OCI-LY1 (cell line): Measurements from ENCODE around the gene PTP4A1.
"Not testable (repeated sequence)": the region's sequence is repeated elsewhere in the genome, so short reads cannot be mapped to it uniquely, and the experiment has no call there.

Experiments used
- H2AFZ ChIP-seq: fragments of 200-600 bp; sonication (generic), shearing (Covaris generic); 2 replicates; pipeline ENCODE4 v1.6.0; 2014; ENCODE audit warnings: antibody characterized with exemption, mild to moderate bottlenecking, low read length
- H3F3A ChIP-seq: fragments of 200-600 bp; sonication (generic), shearing (Covaris generic); 2 replicates; pipeline ENCODE4 v1.6.0; 2014; ENCODE audit warnings: mild to moderate bottlenecking, antibody characterized with exemption, low read length, moderate library complexity; ENCODE audit not compliant: insufficient read depth
- H3K27ac ChIP-seq: fragments of 200-600 bp; sonication (generic); 2 replicates; pipeline ENCODE4 v1.5.1; 2014; ENCODE audit warnings: low read length, mixed run types, mild to moderate bottlenecking, low read depth; ENCODE audit not compliant: poor library complexity, severe bottlenecking
- H3K27me3 ChIP-seq: fragments of 200-600 bp; sonication (generic); 2 replicates; pipeline ENCODE4 v1.6.0; 2014; ENCODE audit warnings: antibody characterized with exemption, mild to moderate bottlenecking, low read length, moderate library complexity; ENCODE audit not compliant: insufficient read depth
- H3K36me3 ChIP-seq: fragments of 200-600 bp; sonication (generic); 2 replicates; pipeline ENCODE4 v1.6.1; 2014; ENCODE audit warnings: mild to moderate bottlenecking, antibody characterized with exemption, low read length, moderate library complexity, mixed read lengths; ENCODE audit not compliant: insufficient read depth
- H3K4me1 ChIP-seq: fragments of 200-600 bp; sonication (generic); 2 replicates; pipeline ENCODE4 v1.5.1; 2014; ENCODE audit warnings: mild to moderate bottlenecking, low read length, moderate library complexity; ENCODE audit not compliant: insufficient read depth, severe bottlenecking
- H3K4me2 ChIP-seq: fragments of 200-600 bp; sonication (generic), shearing (Covaris generic); 2 replicates; pipeline ENCODE4 v1.6.1; 2014; ENCODE audit warnings: low read length
- H3K4me3 ChIP-seq: fragments of 200-600 bp; sonication (generic); 2 replicates; pipeline ENCODE4 v1.5.1; 2014; ENCODE audit warnings: low read length, low read depth, mild to moderate bottlenecking, mixed read lengths; ENCODE audit not compliant: poor library complexity, severe bottlenecking
- H3K79me2 ChIP-seq: fragments of 200-600 bp; shearing (Covaris generic); 2 replicates; pipeline ENCODE4 v1.6.1; 2016; ENCODE audit warnings: mixed run types, low read length, mixed read lengths; ENCODE audit not compliant: insufficient read depth
- H3K9ac ChIP-seq: fragments of 200-600 bp; sonication (generic), shearing (Covaris generic); 2 replicates; pipeline ENCODE4 v1.6.1; 2014; ENCODE audit warnings: mild to moderate bottlenecking, low read length, mixed read lengths
- H3K9me2 ChIP-seq: fragments of 200-600 bp; sonication (generic), shearing (Covaris generic); 2 replicates; pipeline ENCODE4 v1.6.1; 2014; ENCODE audit warnings: low read depth, mild to moderate bottlenecking, low read length, mixed read lengths
- H3K9me3 ChIP-seq: fragments of 200-600 bp; shearing (Covaris generic); 2 replicates; pipeline ENCODE4 v1.6.1; 2014; ENCODE audit warnings: low read length, mixed read lengths
- H4K20me1 ChIP-seq: fragments of 200-600 bp; sonication (generic), shearing (Covaris generic); 2 replicates; pipeline ENCODE4 v1.6.0; 2016; ENCODE audit warnings: mild to moderate bottlenecking, low read length; ENCODE audit not compliant: insufficient read depth
- CTCF ChIP-seq: fragments of 200-600 bp; sonication (generic), shearing (Covaris generic); IDR thresholded peaks from 2 replicates; pipeline ENCODE4 v1.5.1; 2017; ENCODE audit warnings: mild to moderate bottlenecking, antibody characterized with exemption, low read length, moderate library complexity, mixed read lengths
- EZH2 ChIP-seq: fragments of 200-600 bp; sonication (generic), shearing (Covaris generic); IDR thresholded peaks from 2 replicates; pipeline ENCODE4 v1.8.0; 2017; ENCODE audit warnings: borderline replicate concordance, mixed run types, mild to moderate bottlenecking, antibody characterized with exemption, low read length, moderate library complexity, mixed read lengths

PTP4A1 gene

GRCh38 chr6:63572044-63572746 is at the start of gene PTP4A1, which contains the start of gene LOC128125822:
Gene PTP4A1 (plus strand): TSS chr6:63572480. CDS start chr6:63576881, 4,401 bp downstream.
Gene LOC128125822 (plus strand): TSS chr6:63572480.
- H3K79me2 ChIP-seq, result peaks cover 33% of the 10 kb centered on the region
- peak within 1 kb of the TSS; percentile 89 for H3K27ac ChIP-seq
- peak within 1 kb of the TSS; percentile 78 for H3K4me3 ChIP-seq
- no peaks in the 10 kb centered on the region for H3F3A ChIP-seq
- no peaks in the 10 kb centered on the region for H3K9me2 ChIP-seq
- peak within 1 kb of the TSS; percentile 83 for H3K9ac ChIP-seq
- H3K4me1 ChIP-seq, result peaks cover 22% of the 10 kb centered on the region
- H2AFZ ChIP-seq, result peak within 1 kb of the TSS; percentile 39
- H3K36me3 ChIP-seq, result peaks cover 29% of the 10 kb centered on the region
- no peaks in the 10 kb centered on the region for H3K9me3 ChIP-seq
- H3K4me2 ChIP-seq, result peak within 1 kb of the TSS; percentile 89
- TF ChIP-seq CTCF (no peak), EZH2 (no peak)
- no peaks in the 10 kb centered on the region for H3K27me3 ChIP-seq
- no peaks in the 10 kb centered on the region for H4K20me1 ChIP-seq

GRCh38 chr6:63522911-63523287 is 49.4 kb upstream of the PTP4A1 start:
- H3K79me2 ChIP-seq, H3K9me2 ChIP-seq, H3K9me3 ChIP-seq, H3K4me2 ChIP-seq, H3K27me3 ChIP-seq, H3K4me3 ChIP-seq, H3K4me1 ChIP-seq, H3K36me3 ChIP-seq, H3K9ac ChIP-seq, H3K27ac ChIP-seq, H3F3A ChIP-seq, H2AFZ ChIP-seq, H4K20me1 ChIP-seq: not testable (repeated sequence)

- no peaks in the 10 kb centered on the region for H3K9me2 ChIP-seq
- H3F3A ChIP-seq, result no peaks in the 10 kb centered on the region
- H3K4me1 ChIP-seq, result peaks cover 8% of the 10 kb centered on the region
- H3K36me3 ChIP-seq, result no peaks in the 10 kb centered on the region
- no peaks in the 10 kb centered on the region for H3K27me3 ChIP-seq
- no peak overlapping the region for H3K4me2 ChIP-seq
- no peaks in the 10 kb centered on the region for H4K20me1 ChIP-seq
- TF ChIP-seq CTCF, result no peak
- no peak for TF ChIP-seq EZH2
- H3K9me3 ChIP-seq, result no peaks in the 10 kb centered on the region
- H3K27ac ChIP-seq, result no peak overlapping the region
- H2AFZ ChIP-seq, result no peak overlapping the region
- no peaks in the 10 kb centered on the region for H3K79me2 ChIP-seq
- H3K9ac ChIP-seq, result no peak overlapping the region
- no peak overlapping the region for H3K4me3 ChIP-seq
Observed at GRCh38 chr6:63523630-63524029, 48.6 kb upstream of the PTP4A1 start.

- no peaks in the 10 kb centered on the region for H3K79me2 ChIP-seq
- no peaks in the 10 kb centered on the region for H3K9me3 ChIP-seq
- H3F3A ChIP-seq, result no peaks in the 10 kb centered on the region
- H3K27ac ChIP-seq, result no peak overlapping the region
- H4K20me1 ChIP-seq, result no peaks in the 10 kb centered on the region
- H3K4me2 ChIP-seq, result no peak overlapping the region
- no peaks in the 10 kb centered on the region for H3K9me2 ChIP-seq
- H3K9ac ChIP-seq, result no peak overlapping the region
- H3K27me3 ChIP-seq, result no peaks in the 10 kb centered on the region
- no peaks in the 10 kb centered on the region for H3K4me1 ChIP-seq
- no peak overlapping the region for H2AFZ ChIP-seq
- TF ChIP-seq CTCF (no peak), EZH2 (no peak)
- no peak overlapping the region for H3K4me3 ChIP-seq
- H3K36me3 ChIP-seq, result no peaks in the 10 kb centered on the region
Observed at GRCh38 chr6:63525186-63525878, 46.9 kb upstream of the PTP4A1 start.
